Fibroblast of mammary gland (primary cell): Measurements from ENCODE around the gene GRM2.
"Not testable (repeated sequence)": the region's sequence is repeated elsewhere in the genome, so short reads cannot be mapped to it uniquely, and the experiment has no call there.

Experiments
- DNase-seq: peaks from one replicate; pipeline ENCODE4 v3.0.0-alpha.2; 2010; ENCODE audit warnings: low read depth
- H3K4me3 ChIP-seq: 2 replicates; pipeline ENCODE4 v1.5.1; 2011; ENCODE audit warnings: low read depth, mild to moderate bottlenecking, low read length, moderate library complexity; ENCODE audit not compliant: control insufficient read depth
- CTCF ChIP-seq: conservative IDR thresholded peaks from 2 replicates; pipeline ENCODE4 v1.5.1; 2011; ENCODE audit warnings: low read depth, low read length, inconsistent platforms; ENCODE audit not compliant: control insufficient read depth, insufficient read depth

Gene GRM2

GRCh38 chr3:51729042-51729633 is 22.3 kb downstream of the GRM2 start:
- TF ChIP-seq CTCF = no peak
- H3K4me3 ChIP-seq = no peak overlapping the region
- peak; percentile 6 for DNase-seq

GRCh38 chr3:51733859-51734571 is 27.1 kb downstream of the GRM2 start:
- no peak for DNase-seq
- TF ChIP-seq CTCF = no peak
- no peak overlapping the region for H3K4me3 ChIP-seq

GRCh38 chr3:51734572-51734907 is 27.7 kb downstream of the GRM2 start:
- no peak for DNase-seq
- TF ChIP-seq CTCF = no peak
- H3K4me3 ChIP-seq = no peak overlapping the region

GRCh38 chr3:51735039-51735438 is 28.2 kb downstream of the GRM2 start:
- no peak for DNase-seq
- H3K4me3 ChIP-seq = no peak overlapping the region
- no peak for TF ChIP-seq CTCF

GRCh38 chr3:51735950-51736349 is 29.1 kb downstream of the GRM2 start:
- no peak overlapping the region for H3K4me3 ChIP-seq
- TF ChIP-seq CTCF = no peak
- no peak for DNase-seq

GRCh38 chr3:51739110-51739509 is 32.2 kb downstream of the GRM2 start:
- TF ChIP-seq CTCF = no peak
- no peak overlapping the region for H3K4me3 ChIP-seq
- no peak for DNase-seq

GRCh38 chr3:51742320-51742719 is 35.5 kb downstream of the GRM2 start:
- not testable (repeated sequence) for DNase-seq, H3K4me3 ChIP-seq

- not testable (repeated sequence) for H3K4me3 ChIP-seq, DNase-seq
Measured at GRCh38 chr3:51742978-51743377, 36.1 kb downstream of the GRM2 start.
